Activated CD4-positive, alpha-beta T cell treated with anti-CD3 and anti-CD28 coated beads, Interleukin-2, amount 10 ng/mL, durations not matched to agents 7 days and 5 days (primary cell): ENCODE results near the gene WDR87. TPM values are rescaled to one million over a fixed set of nuclear protein-coding genes. Genes with fewer than 3 reads are reported as not detected.
"Not testable (repeated sequence)": the region's sequence is repeated elsewhere in the genome, so short reads cannot be mapped to it uniquely, and the experiment has no call there.

Experiments used
- CTCF ChIA-PET: fragments of 350-600 bp; sonication (Branson Sonifier 250); formaldehyde crosslinking; loops from one replicate; lab custom pipeline; 2021; ENCODE audit warnings: antibody characterized with exemption; lab: Charles Lee
- POLR2A ChIA-PET: fragments of 350-600 bp; sonication (Branson Sonifier 250); formaldehyde crosslinking; loops from one replicate; lab custom pipeline; 2021; ENCODE audit warnings: antibody characterized with exemption; lab: Charles Lee
- DNase-seq: peaks from one replicate; pipeline ENCODE4 v3.0.0-alpha.2; 2020
- H3K27ac Mint-ChIP-seq: one replicate; pipeline ENCODE4 v1.8.0; 2021; ENCODE audit warnings: mild to moderate bottlenecking, moderate library complexity, mixed read lengths
- H3K27me3 Mint-ChIP-seq: one replicate; pipeline ENCODE4 v1.8.0; 2021; ENCODE audit warnings: mixed read lengths
- H3K36me3 Mint-ChIP-seq: one replicate; pipeline ENCODE4 v1.8.0; 2021; ENCODE audit warnings: low read depth, mixed read lengths
- H3K4me1 Mint-ChIP-seq: one replicate; pipeline ENCODE4 v1.8.0; 2021; ENCODE audit warnings: mixed read lengths
- H3K4me3 Mint-ChIP-seq: one replicate; pipeline ENCODE4 v1.8.0; 2021; ENCODE audit warnings: mild to moderate bottlenecking, moderate library complexity, mixed read lengths
- H3K9me3 Mint-ChIP-seq: one replicate; pipeline ENCODE4 v1.8.0; 2021; ENCODE audit warnings: mixed read lengths
- total RNA-seq, 2 experiments: library from RNA; stranded (reverse); gene quantifications; one replicate each; pipeline ENCODE4 v1.2.3, GENCODE V29; 2021

WDR87 gene
- total RNA-seq, 2 experiments from 2014 or later, result not detected

DNA sequence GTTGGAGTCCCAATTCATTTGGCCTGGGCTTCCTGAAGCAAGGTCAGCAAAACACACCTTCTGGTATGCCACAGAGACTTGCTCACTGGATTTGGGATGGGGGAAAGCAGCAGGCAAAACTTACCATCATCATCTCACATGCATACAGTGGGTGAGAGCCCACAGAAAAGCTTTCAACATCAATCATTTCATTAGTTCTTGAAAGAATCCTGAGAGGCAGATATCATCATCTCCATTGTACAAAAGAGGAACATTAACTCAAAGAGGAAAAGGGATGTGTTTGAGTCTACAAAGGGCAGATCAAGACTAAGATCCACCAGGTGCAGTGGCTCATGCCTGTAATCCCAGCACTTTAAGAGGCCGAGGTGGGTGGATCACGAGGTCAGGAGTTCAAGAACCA, 6.4 kb downstream of the WDR87 start:
- Mint-ChIP-seq H3K27ac (no peak overlapping the region), H3K9me3 (no peaks in the 10 kb centered on the region), H3K27me3 (no peaks in the 10 kb centered on the region), H3K36me3 (no peaks in the 10 kb centered on the region), H3K4me3 (no peak overlapping the region), H3K4me1 (peaks cover 5% of the 10 kb centered on the region)
- ChIA-PET POLR2A (no interaction called here), CTCF (no interaction called here)
- DNase-seq, result no peak

DNA sequence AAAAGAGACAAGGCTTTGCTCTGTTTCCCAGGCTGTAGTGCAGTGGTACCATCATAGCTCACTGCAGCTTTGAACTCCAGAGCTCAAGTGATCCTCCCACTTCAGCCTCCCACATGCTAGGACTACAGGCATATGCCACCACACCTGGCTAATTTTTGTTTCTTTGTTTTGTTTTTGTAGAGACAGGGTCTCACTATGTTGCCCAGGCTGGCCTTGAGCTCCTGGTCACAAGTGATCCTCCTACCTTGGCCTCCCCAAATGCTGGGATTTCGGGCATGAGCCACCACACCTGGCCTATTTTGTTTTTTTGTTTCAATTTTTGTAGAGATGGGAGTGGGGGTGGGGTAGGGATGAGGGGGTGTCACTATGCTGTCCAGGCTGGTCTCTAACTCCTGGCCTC, 6.9 kb downstream of the WDR87 start:
- H3K9me3 Mint-ChIP-seq, result no peaks in the 10 kb centered on the region
- H3K27ac Mint-ChIP-seq, result no peak overlapping the region
- no peak overlapping the region for H3K4me3 Mint-ChIP-seq
- no peak for DNase-seq
- no peaks in the 10 kb centered on the region for H3K36me3 Mint-ChIP-seq
- H3K4me1 Mint-ChIP-seq, result peaks cover 5% of the 10 kb centered on the region
- ChIA-PET POLR2A (no interaction called here), CTCF (interaction anchor here (0.6 kb wide), 2 partner anchors 18 to 557 kb away, joined by 3 read pairs; no protein-coding TSS in a partner anchor)
- no peaks in the 10 kb centered on the region for H3K27me3 Mint-ChIP-seq

DNA sequence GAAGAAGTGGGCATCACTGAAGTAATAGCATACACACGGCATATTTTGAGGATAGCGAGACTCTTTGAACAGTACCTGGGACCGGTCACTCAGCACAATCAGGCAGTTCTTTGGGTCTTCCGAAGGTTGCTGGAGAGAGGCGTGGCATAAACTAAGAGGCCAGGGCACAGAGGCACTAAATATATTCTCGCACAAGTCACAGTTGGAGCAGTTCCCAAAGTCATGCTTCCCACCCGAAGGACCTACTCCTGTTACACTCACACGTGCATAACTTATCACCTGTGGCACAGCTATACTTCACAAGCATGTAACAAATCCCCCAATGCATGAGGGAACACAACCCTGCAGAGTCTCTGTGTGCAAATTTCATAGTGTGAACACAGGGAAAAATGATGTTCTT, 10.2 kb downstream of the WDR87 start:
- Mint-ChIP-seq H3K27me3 (no peaks in the 10 kb centered on the region), H3K4me1 (peaks cover 5% of the 10 kb centered on the region), H3K27ac (no peak overlapping the region), H3K4me3 (no peak overlapping the region), H3K9me3 (no peaks in the 10 kb centered on the region), H3K36me3 (no peaks in the 10 kb centered on the region)
- POLR2A ChIA-PET, result no interaction called here
- no peak for DNase-seq
- CTCF ChIA-PET, result no interaction called here

DNA sequence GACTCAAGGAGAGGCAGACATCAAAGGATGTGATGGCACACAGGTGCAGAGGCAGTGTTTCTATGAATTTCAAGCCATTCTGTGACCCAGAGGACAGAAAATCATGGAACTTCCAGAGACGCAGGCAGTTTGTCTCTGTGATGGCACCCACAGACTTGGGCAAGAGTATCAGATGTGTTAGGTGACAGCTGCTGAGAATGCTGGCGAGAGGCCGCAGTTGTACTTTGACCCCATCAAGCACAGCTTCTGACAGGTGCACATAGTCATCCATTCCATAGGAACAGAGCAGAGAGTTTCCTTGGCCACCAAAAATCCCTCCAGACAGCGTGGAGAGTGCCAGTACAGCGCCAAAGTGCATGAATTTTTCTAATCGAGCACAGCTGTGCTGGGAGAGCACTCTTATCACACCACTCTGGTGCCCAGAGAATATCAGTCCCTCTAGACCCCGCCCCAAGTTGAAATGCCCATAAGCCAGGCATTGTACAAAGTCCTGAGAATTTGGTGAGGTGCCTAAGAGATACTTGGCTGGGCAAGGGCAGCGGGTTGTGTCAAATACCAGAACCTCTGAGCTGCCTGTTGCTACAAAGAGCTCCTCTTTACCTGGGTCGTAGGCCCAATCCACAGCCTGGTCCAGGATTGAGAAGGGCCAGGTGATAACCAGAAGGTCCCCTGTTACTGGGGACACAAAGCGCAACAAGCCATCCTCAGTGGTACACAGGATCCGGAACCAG, 12.4 kb downstream of the WDR87 start:
- Mint-ChIP-seq H3K27ac (no peak overlapping the region), H3K27me3 (no peaks in the 10 kb centered on the region), H3K4me1 (peaks cover 5% of the 10 kb centered on the region), H3K9me3 (no peaks in the 10 kb centered on the region), H3K4me3 (no peak overlapping the region), H3K36me3 (no peaks in the 10 kb centered on the region)
- CTCF ChIA-PET, result interaction anchor here (0.6 to 1.4 kb wide), 2 partner anchors 10 to 45 kb away, joined by 3 read pairs; no protein-coding TSS in a partner anchor
- POLR2A ChIA-PET, result interaction anchor here (0.6 kb wide), 1 partner anchor 690 kb away, joined by 4 read pairs; no protein-coding TSS in a partner anchor
- no peak for DNase-seq

DNA sequence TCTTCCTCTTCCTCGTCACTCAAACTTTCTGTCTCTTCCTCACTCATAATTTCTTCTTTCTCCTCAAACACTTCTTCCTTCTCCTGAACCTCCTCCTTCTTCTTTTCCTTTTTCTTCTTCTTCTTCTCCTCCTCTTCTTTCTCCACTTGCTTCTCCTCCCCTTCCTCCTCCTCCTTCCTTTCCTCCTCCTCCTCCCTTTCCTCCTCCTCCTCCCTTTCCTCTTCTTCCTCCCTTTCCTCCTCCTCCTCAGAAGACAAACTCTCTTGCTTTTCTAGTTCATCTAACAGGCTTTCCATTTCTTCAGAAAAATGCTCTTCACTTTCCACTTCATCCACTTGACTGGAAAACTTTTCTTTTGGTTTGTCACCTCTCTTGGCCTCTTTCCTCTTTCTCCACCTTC, 19.8 kb downstream of the WDR87 start:
- Mint-ChIP-seq H3K36me3 (no peaks in the 10 kb centered on the region), H3K27me3 (no peaks in the 10 kb centered on the region), H3K27ac (no peak overlapping the region), H3K4me1 (no peaks in the 10 kb centered on the region), H3K4me3 (no peak overlapping the region), H3K9me3 (peaks cover 15% of the 10 kb centered on the region)
- ChIA-PET CTCF (no interaction called here), POLR2A (no interaction called here)
- no peak for DNase-seq

DNA sequence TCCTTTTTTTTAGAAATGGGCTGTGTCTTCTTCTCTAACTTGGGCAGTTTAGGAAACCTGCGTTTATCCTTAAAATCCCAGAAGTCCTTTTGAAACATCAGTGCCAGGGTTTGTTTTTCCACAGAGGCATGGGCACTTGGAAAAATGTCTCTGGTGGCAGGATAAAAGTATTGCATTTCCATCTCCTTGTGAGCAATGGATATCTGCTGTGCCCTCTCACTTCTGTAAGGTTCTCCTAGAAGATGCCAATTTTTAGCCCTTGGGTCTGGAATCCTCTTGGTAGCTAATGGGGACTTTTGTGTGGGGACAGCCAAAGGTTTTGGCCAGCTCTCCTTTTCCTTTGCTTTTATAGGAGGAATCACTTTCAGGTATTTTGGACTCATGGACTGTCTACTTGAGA, 21.0 kb downstream of the WDR87 start:
- Mint-ChIP-seq H3K36me3 (no peaks in the 10 kb centered on the region), H3K27me3 (no peaks in the 10 kb centered on the region), H3K27ac (no peak overlapping the region), H3K4me1 (no peaks in the 10 kb centered on the region), H3K9me3 (peaks cover 15% of the 10 kb centered on the region), H3K4me3 (no peak overlapping the region)
- POLR2A ChIA-PET, result no interaction called here
- CTCF ChIA-PET, result no interaction called here
- DNase-seq, result no peak

DNA sequence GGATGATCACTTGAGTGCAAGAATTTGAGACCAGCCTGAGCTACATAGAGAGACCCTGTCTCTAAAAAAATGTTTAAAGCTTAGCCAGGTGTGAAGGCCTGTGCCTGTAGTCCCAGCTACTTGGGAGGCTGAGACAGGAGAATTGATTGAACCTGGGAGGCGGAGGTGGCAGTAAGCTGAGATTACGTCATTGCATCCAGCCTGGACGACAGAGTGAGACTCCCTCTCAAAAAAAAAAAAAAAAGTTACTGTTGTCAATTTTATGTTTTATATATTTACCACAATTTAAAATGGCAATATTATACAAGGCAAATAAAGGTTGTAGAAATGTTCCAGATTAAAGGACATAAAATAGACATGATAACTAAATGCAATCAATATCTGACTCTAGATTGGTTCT, 29.2 kb downstream of the WDR87 start:
- Mint-ChIP-seq H3K9me3 (peaks cover 14% of the 10 kb centered on the region), H3K4me3 (no peak overlapping the region), H3K36me3 (no peaks in the 10 kb centered on the region), H3K27me3 (no peaks in the 10 kb centered on the region), H3K27ac (no peak overlapping the region), H3K4me1 (no peaks in the 10 kb centered on the region)
- ChIA-PET POLR2A (no interaction called here), CTCF (interaction anchor here (1.0 kb wide), 1 partner anchor 89 kb away, joined by 7 read pairs; no protein-coding TSS in a partner anchor)
- DNase-seq, result no peak

DNA sequence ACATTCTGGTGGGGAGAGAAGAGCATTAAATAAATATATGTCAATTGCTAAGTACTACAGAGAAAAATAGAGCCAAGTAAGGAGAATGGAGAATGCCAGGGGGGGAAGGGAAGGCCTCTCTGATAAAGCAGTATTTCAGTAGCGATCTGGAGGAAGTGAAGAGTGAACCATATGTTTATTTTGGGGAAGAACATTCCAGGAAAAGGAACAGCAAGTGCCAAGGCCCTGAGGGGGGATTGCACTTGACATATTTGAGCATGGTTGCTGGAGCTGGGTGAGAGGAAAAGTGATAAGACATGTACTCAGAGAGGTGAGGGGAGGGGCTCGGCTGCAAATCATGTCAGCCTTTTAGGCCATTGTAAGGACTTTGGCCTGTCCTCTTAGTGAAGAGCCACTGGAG, 30.4 kb downstream of the WDR87 start:
- Mint-ChIP-seq H3K4me3 (no peak overlapping the region), H3K9me3 (peaks cover 13% of the 10 kb centered on the region), H3K4me1 (no peaks in the 10 kb centered on the region), H3K27me3 (no peaks in the 10 kb centered on the region), H3K27ac (no peak overlapping the region), H3K36me3 (no peaks in the 10 kb centered on the region)
- ChIA-PET POLR2A (no interaction called here), CTCF (interaction anchor here (1.0 kb wide), 1 partner anchor 87 kb away, joined by 7 read pairs; no protein-coding TSS in a partner anchor)
- no peak for DNase-seq

DNA sequence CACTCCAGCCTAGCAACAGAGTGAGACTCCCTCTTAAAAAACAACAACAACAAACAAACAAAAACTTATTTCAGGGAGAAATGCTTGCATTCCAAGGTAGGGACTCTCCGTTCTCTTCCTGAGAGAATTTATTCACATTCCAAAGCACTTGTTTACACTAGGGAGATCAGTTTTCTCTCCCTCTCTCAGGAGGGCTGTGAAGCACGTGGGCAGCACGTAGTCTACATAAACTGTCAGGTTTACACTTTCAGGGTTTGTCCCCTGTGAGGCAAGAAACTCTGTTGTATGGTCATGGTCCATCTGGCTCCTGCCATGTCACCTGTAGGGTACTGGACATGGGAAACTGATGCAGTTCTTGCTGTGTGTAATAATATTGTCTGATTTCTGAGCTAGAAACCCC, 31.6 kb downstream of the WDR87 start:
- Mint-ChIP-seq H3K4me3 (no peak overlapping the region), H3K27ac (no peak overlapping the region), H3K36me3 (no peaks in the 10 kb centered on the region), H3K27me3 (no peaks in the 10 kb centered on the region), H3K9me3 (peaks cover 17% of the 10 kb centered on the region), H3K4me1 (no peaks in the 10 kb centered on the region)
- DNase-seq, result no peak
- POLR2A ChIA-PET, result no interaction called here
- CTCF ChIA-PET, result no interaction called here

DNA sequence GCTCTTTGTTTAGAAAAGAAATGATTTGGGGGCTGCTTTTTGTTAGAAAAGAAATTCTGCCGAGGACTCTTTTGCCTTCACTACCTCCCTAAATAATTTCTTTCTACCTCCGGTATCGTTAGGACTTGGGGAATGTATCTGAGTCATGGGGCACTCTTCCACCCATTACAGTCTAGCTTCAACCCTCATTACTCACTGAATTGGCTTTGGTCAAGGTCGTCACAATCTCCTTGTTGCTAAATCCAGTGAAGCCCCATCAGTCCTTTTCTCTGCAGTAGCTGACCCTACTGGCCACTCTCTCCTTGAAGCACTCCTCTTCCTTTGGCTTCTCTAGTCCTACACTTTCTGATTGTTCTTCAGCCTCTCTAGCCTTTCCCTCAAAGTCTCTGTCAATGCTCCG, 34.0 kb downstream of the WDR87 start:
- CTCF ChIA-PET, result no interaction called here
- Mint-ChIP-seq H3K27me3 (no peaks in the 10 kb centered on the region), H3K36me3 (no peaks in the 10 kb centered on the region), H3K9me3 (peaks cover 16% of the 10 kb centered on the region), H3K4me3 (no peak overlapping the region), H3K27ac (no peak overlapping the region), H3K4me1 (no peaks in the 10 kb centered on the region)
- no peak for DNase-seq
- POLR2A ChIA-PET, result interaction anchor here (0.6 kb wide), 1 partner anchor 383 kb away, joined by 4 read pairs; no protein-coding TSS in a partner anchor

DNA sequence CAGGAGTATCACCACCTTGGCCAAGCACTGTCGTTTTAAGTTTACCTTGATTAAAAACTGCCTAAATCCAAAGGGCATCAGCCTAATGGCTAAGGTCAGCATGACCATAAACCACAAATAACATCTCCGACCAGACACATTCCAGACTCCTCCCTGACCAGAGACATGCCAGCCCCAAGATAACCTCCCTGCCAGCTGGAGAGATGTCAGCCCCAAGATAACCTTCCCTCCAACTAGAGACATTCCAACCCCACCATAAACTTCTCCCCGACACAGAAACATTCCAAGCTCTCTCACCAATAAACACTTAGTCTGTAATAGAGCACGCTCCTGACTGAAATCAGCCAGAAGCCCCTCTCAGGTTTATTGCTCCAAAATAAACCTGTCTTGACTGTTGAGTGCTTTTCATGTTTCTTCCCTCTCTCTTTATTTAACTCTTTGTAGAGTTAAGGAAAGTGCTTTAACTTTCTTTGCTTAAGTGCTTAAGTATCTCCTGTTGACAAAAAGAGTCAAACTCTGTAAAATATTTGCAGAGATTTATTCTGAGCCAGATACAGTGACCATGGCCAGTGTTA, 36.5 kb downstream of the WDR87 start:
- H3K27ac Mint-ChIP-seq, result no peak overlapping the region
- H3K36me3 Mint-ChIP-seq, result no peaks in the 10 kb centered on the region
- H3K27me3 Mint-ChIP-seq, result no peaks in the 10 kb centered on the region
- DNase-seq, result no peak
- no peak overlapping the region for H3K4me3 Mint-ChIP-seq
- ChIA-PET POLR2A (no interaction called here), CTCF (no interaction called here)
- peaks cover 19% of the 10 kb centered on the region for H3K9me3 Mint-ChIP-seq
- H3K4me1 Mint-ChIP-seq, result no peaks in the 10 kb centered on the region

DNA sequence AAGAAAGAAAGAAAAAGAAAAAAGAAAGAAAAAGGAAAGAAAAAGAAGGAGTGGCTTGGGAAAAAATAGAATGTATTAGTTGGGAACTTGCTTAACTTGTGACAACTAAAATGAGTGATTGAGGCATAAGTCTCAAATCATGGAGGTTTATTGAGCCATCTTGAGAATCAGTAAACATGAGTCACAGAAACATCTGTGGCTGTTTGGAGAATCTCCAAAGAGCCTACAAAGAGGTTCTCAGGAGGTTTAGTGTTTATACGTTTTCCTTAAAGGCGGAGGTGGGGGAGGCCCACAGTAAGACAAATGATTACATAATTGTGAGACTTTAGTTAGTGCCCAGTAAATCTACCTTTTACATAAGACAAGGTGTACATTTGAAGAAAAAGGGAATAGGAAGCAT, 38.6 kb downstream of the WDR87 start:
- ChIA-PET POLR2A (no interaction called here), CTCF (no interaction called here)
- DNase-seq, result no peak
- no peak overlapping the region for H3K4me3 Mint-ChIP-seq
- no peaks in the 10 kb centered on the region for H3K4me1 Mint-ChIP-seq
- no peak overlapping the region for H3K27ac Mint-ChIP-seq
- H3K27me3 Mint-ChIP-seq, result no peaks in the 10 kb centered on the region
- H3K36me3 Mint-ChIP-seq, result no peaks in the 10 kb centered on the region
- peaks cover 24% of the 10 kb centered on the region for H3K9me3 Mint-ChIP-seq

DNA sequence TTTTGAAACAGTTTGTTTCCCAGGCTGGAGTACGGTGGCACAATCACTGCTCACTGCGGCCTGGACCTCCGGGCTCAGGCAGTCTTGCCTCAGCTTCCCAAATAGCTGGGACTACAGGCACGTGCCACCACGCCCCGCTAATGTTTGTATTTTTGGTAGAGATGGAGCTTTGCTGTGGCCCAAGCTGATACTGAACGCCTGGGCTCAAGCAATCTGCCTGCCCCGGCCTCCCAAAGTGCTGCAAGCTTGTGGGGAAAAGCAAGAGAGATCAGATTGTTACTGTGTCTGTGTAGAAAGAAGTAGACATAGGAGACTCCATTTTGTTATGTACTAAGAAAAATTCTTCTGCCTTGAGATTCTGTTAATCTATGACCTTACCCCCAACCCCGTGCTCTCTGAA, 40.5 kb downstream of the WDR87 start:
- H3K27ac Mint-ChIP-seq, CTCF ChIA-PET, POLR2A ChIA-PET, H3K4me3 Mint-ChIP-seq, H3K27me3 Mint-ChIP-seq, H3K36me3 Mint-ChIP-seq, DNase-seq, H3K4me1 Mint-ChIP-seq: not testable (repeated sequence)
- peaks cover 20% of the 10 kb centered on the region for H3K9me3 Mint-ChIP-seq
